Measurements from ENCODE around the gene CHAF1A.

Gene CHAF1A

GRCh38 chr19:4402171-4403004 lies at the start of gene CHAF1A:
TSS of gene CHAF1A (plus strand) at chr19:4402640. CDS start at chr19:4402763, 123 bp downstream.
- peak; percentile 98 for DNase-seq (ENCODE audit: low read depth, low spot score)

- DNase-seq (ENCODE audit: low read depth, low spot score), result no peak
These were observed 49.7 kb upstream of the CHAF1A start for GRCh38 chr19:4352701-4353121.

GRCh38 chr19:4354282-4354681 lies 48.2 kb upstream of the CHAF1A start:
- no peak for DNase-seq (ENCODE audit: low read depth, low spot score)

GRCh38 chr19:4354897-4355296 lies 47.5 kb upstream of the CHAF1A start:
- DNase-seq (ENCODE audit: low read depth, low spot score), result no peak

GRCh38 chr19:4357095-4357797 lies 45.2 kb upstream of the CHAF1A start:
- no peak for DNase-seq (ENCODE audit: low read depth, low spot score)

GRCh38 chr19:4357921-4358326 lies 44.5 kb upstream of the CHAF1A start:
- no peak for DNase-seq (ENCODE audit: low read depth, low spot score)

GRCh38 chr19:4358709-4359626 lies 43.5 kb upstream of the CHAF1A start:
- no peak for DNase-seq (ENCODE audit: low read depth, low spot score)

GRCh38 chr19:4359627-4360000 lies 42.8 kb upstream of the CHAF1A start:
- no peak for DNase-seq (ENCODE audit: low read depth, low spot score)

- DNase-seq (ENCODE audit: low read depth, low spot score), result no peak
These were observed 42.3 kb upstream of the CHAF1A start for GRCh38 chr19:4360081-4360569.

GRCh38 chr19:4360641-4361151 lies 41.7 kb upstream of the CHAF1A start:
- no peak for DNase-seq (ENCODE audit: low read depth, low spot score)

GRCh38 chr19:4361152-4362046 lies 41.0 kb upstream of the CHAF1A start:
- no peak for DNase-seq (ENCODE audit: low read depth, low spot score)

- DNase-seq (ENCODE audit: low read depth, low spot score), result no peak
These were observed 40.2 kb upstream of the CHAF1A start for GRCh38 chr19:4362101-4362828.

GRCh38 chr19:4362831-4363545 lies 39.5 kb upstream of the CHAF1A start:
- DNase-seq (ENCODE audit: low read depth, low spot score), result no peak

GRCh38 chr19:4363571-4364304 lies 38.7 kb upstream of the CHAF1A start:
- DNase-seq (ENCODE audit: low read depth, low spot score), result no peak

GRCh38 chr19:4365341-4365740 lies 37.1 kb upstream of the CHAF1A start:
- no peak for DNase-seq (ENCODE audit: low read depth, low spot score)

GRCh38 chr19:4365791-4366665 lies 36.4 kb upstream of the CHAF1A start:
- no peak for DNase-seq (ENCODE audit: low read depth, low spot score)

GRCh38 chr19:4366666-4367335 lies 35.6 kb upstream of the CHAF1A start:
- no peak for DNase-seq (ENCODE audit: low read depth, low spot score)
